Skeletal muscle satellite cell (primary cell): ENCODE results near the gene PARD6G.

ENCODE experiments used
- H3K27me3 ChIP-seq: 2 replicates; pipeline ENCODE4 v1.7.0; 2013; ENCODE audit warnings: low read length; ENCODE audit not compliant: control insufficient read depth, insufficient read depth
- H3K36me3 ChIP-seq: 2 replicates; pipeline ENCODE4 v1.7.0; 2013; ENCODE audit warnings: mild to moderate bottlenecking, control low read depth, low read length; ENCODE audit not compliant: insufficient read depth
- H3K4me1 ChIP-seq: 2 replicates; pipeline ENCODE4 v1.7.0; 2013; ENCODE audit warnings: low read length; ENCODE audit not compliant: control insufficient read depth, insufficient read depth
- H3K4me2 ChIP-seq: 2 replicates; pipeline ENCODE4 v1.7.0; 2013; ENCODE audit warnings: mild to moderate bottlenecking, low read length
- H3K4me3 ChIP-seq: 2 replicates; pipeline ENCODE4 v1.7.0; 2013; ENCODE audit warnings: low read length
- H3K9ac ChIP-seq: 2 replicates; pipeline ENCODE4 v1.7.0; 2013; ENCODE audit warnings: mild to moderate bottlenecking, low read depth, low read length, moderate library complexity
- H3K9me3 ChIP-seq: replicated peaks from 2 replicates; pipeline ENCODE4 v1.7.0; 2013; ENCODE audit warnings: mild to moderate bottlenecking, control low read depth, low read length

Gene PARD6G

DNA sequence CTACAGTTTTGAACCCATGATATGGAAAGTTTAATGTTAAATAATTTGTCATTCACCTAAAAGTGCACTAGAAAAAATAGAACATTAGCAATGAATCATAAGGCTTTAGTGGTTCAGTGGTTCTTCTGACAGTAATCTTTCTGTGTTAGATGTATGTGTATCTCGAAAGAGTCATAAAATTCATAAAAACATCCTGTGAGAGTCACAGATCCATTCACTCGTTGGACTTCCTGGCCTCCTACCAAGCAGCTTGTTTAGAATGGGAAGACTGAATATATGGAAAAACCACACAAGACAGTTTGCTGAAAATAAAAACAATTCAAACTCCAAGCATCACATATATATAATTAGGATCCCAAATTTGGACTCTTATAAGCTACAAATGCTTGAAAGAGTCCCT lies 103.4 kb downstream of the PARD6G start:
- Histone ChIP-seq H3K36me3 (peaks cover 13% of the 10 kb centered on the region), H3K27me3 (no peaks in the 10 kb centered on the region), H3K9me3 (no peaks in the 10 kb centered on the region), H3K4me3 (no peak overlapping the region), H3K4me2 (no peak overlapping the region), H3K9ac (no peak overlapping the region), H3K4me1 (peaks cover 18% of the 10 kb centered on the region)

DNA sequence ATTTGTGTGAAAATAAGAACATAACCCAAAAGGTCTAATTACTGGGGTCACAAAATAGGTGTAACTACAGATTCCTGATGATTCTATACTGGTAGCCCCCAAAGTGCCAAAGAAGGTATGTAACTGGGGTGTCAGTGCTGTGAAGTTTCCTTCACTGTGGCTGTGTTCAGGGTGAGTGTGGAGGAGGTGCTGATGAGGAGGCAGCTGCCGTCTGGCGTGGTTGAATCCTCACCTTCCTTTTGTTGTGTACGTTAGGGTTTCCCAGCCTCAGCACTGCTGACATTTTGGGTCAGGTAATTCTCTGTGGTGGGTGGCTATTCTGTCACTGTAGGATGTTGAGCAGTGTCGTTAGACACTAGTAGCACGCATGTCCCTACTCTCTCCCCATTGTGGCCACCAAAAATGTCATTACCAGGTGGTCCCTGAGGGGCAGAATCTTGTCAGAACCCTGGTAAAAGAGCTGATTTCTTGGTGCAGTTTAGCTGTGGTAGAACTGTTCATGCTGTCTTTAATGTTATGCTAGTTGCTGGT lies 106.8 kb downstream of the PARD6G start:
- Histone ChIP-seq H3K36me3 (peaks cover 46% of the 10 kb centered on the region), H3K27me3 (no peaks in the 10 kb centered on the region), H3K4me1 (peaks cover 11% of the 10 kb centered on the region), H3K4me2 (no peak overlapping the region), H3K9ac (no peak overlapping the region), H3K9me3 (no peaks in the 10 kb centered on the region), H3K4me3 (no peak overlapping the region)

DNA sequence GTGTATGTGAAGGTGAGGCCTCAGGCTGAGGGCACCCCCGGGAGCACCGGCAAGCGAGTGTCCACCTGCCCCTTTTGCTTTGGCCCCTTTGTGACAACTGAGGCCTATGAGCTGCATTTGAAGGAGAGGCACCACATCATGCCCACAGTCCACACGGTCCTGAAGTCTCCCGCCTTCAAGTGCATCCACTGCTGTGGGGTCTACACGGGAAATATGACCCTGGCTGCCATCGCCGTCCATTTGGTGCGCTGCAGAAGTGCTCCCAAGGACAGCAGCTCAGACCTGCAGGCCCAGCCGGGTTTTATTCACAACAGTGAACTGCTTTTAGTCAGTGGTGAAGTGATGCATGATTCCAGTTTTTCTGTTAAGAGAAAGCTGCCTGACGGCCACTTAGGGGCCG lies 109.3 kb downstream of the PARD6G start:
- Histone ChIP-seq H3K27me3 (no peaks in the 10 kb centered on the region), H3K4me3 (no peak overlapping the region), H3K4me2 (no peak overlapping the region), H3K4me1 (no peaks in the 10 kb centered on the region), H3K36me3 (peaks cover 64% of the 10 kb centered on the region), H3K9me3 (no peaks in the 10 kb centered on the region), H3K9ac (no peak overlapping the region)

DNA sequence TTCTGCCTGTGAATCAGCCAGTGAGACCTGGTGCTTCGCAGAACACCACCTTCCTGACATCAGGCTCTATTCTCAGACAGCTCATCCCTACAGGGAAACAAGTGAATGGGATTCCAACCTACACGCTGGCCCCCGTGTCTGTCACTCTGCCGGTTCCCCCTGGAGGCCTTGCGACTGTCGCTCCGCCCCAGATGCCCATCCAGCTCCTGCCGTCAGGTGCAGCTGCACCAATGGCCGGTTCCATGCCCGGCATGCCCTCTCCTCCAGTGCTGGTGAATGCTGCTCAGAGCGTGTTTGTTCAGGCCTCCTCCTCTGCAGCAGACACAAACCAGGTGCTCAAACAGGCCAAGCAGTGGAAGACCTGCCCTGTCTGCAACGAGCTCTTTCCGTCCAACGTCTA lies 110.2 kb downstream of the PARD6G start:
- no peak overlapping the region for H3K4me3 ChIP-seq
- H3K4me1 ChIP-seq = no peaks in the 10 kb centered on the region
- H3K9me3 ChIP-seq = no peaks in the 10 kb centered on the region
- H3K9ac ChIP-seq = no peak overlapping the region
- H3K27me3 ChIP-seq = no peaks in the 10 kb centered on the region
- H3K4me2 ChIP-seq = no peak overlapping the region
- H3K36me3 ChIP-seq = peaks cover 66% of the 10 kb centered on the region

DNA sequence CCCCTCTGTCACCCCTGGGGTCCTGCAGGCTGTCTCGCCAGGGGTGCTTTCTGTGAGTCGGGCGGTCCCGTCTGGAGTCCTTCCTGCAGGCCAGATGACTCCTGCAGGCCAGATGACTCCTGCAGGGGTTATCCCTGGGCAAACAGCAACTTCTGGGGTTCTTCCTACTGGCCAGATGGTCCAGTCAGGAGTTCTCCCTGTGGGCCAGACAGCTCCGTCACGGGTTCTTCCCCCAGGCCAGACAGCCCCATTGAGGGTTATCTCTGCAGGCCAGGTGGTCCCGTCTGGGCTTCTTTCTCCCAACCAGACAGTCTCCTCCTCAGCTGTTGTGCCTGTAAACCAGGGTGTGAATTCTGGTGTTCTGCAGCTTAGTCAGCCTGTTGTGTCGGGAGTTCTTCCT lies 110.6 kb downstream of the PARD6G start:
- H3K4me1 ChIP-seq = no peaks in the 10 kb centered on the region
- no peaks in the 10 kb centered on the region for H3K27me3 ChIP-seq
- no peak overlapping the region for H3K4me2 ChIP-seq
- H3K9me3 ChIP-seq = no peaks in the 10 kb centered on the region
- H3K4me3 ChIP-seq = no peak overlapping the region
- no peak overlapping the region for H3K9ac ChIP-seq
- H3K36me3 ChIP-seq = peaks cover 66% of the 10 kb centered on the region

DNA sequence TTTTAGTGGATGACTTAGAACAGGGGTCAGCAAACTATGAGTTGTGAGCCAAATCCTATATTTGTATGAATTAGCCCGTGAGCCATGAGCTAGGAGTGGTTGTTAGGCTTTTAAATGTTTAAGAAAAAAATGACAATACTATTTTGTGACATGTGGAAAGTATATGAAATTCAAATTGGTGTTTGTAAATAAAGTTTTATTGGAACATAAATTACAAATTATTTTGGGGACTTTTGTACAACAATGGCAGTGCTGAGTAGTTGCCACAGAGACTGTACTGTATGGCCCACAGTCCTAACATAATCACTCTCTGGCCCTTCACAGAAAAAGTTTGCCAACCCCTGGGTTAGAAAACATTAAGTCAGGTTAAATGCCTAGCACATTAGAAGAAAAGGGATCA lies 112.2 kb downstream of the PARD6G start:
- Histone ChIP-seq H3K9me3 (no peaks in the 10 kb centered on the region), H3K4me1 (no peaks in the 10 kb centered on the region), H3K4me3 (no peak overlapping the region), H3K36me3 (peaks cover 62% of the 10 kb centered on the region), H3K4me2 (no peak overlapping the region), H3K9ac (no peak overlapping the region), H3K27me3 (no peaks in the 10 kb centered on the region)

DNA sequence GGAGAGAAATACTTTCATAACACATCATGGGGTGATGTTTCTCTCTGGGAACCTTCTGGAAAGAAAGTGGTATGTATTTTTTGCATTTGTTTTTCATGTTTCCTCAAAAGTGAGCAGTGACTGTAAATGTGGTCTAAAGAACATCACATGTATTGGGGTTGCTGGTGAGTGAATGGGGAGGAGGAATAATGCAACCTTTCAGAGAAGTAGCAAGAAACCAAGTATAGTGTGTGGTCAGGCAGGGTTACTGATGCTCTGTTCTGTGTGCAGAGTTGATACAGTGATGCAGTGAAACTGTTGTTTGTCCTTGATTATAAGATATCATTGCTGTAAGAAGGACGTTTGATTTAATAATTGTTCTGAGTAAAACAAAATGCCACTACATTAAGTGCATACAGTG lies 114.2 kb downstream of the PARD6G start:
- Histone ChIP-seq H3K27me3 (no peaks in the 10 kb centered on the region), H3K9me3 (no peaks in the 10 kb centered on the region), H3K4me3 (no peak overlapping the region), H3K4me1 (no peaks in the 10 kb centered on the region), H3K9ac (no peak overlapping the region), H3K4me2 (no peak overlapping the region), H3K36me3 (peaks cover 46% of the 10 kb centered on the region)

DNA sequence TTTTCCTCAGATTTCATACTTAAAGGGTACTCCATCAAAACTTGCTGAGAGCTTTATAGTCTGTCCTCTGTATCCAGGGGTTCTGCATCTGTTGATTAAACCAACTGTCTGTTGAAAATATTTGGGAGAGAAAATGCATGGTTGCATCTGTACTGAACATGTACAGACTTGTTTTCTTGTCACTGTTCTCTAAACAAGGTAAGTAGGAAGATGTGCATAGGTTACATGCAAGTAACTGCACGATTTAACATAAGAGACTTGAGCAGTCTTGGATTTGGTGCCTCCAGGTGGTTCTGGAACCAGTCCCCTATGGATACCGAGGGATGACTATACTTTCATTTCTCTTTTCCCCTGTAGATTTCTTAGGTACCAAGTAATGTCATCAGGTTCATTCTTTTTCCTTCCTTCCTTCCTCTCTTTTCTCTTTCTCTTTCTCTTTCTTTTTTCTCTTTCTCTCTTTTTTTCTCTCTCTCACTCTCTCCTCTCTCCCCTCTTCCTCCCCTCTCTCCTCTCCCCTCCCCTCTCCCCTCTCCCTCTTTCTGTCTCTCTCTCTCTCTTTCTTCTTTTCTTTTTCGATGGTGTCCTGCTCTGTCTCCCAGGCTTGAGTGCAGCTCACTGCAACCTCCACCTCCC lies 115.0 kb downstream of the PARD6G start:
- no peak overlapping the region for H3K9ac ChIP-seq
- H3K36me3 ChIP-seq = peaks cover 42% of the 10 kb centered on the region
- no peak overlapping the region for H3K4me3 ChIP-seq
- H3K9me3 ChIP-seq = no peaks in the 10 kb centered on the region
- H3K4me1 ChIP-seq = no peaks in the 10 kb centered on the region
- no peak overlapping the region for H3K4me2 ChIP-seq
- H3K27me3 ChIP-seq = no peaks in the 10 kb centered on the region

DNA sequence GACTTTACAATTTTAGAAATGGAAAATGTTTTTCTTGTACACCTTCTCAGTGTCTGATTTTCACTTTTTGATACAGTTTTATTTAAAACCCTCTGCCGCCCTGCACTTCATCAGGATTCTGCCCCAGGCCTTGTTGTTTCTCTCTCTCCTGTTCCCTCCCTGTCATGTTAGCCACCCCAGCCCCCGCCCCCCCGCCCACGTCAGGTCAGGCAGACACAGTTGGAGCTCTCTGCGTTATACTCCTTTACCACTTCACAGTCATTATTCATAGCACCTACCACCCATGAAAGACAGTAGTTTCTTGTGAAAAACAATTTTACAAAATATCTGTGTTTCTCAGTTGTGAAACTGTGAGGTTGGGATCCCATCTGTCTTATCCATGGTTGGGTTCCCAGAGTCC lies 116.8 kb downstream of the PARD6G start:
- no peak overlapping the region for H3K9ac ChIP-seq
- no peaks in the 10 kb centered on the region for H3K9me3 ChIP-seq
- no peaks in the 10 kb centered on the region for H3K27me3 ChIP-seq
- H3K4me1 ChIP-seq = no peaks in the 10 kb centered on the region
- no peak overlapping the region for H3K4me3 ChIP-seq
- H3K36me3 ChIP-seq = peaks cover 33% of the 10 kb centered on the region
- no peak overlapping the region for H3K4me2 ChIP-seq

DNA sequence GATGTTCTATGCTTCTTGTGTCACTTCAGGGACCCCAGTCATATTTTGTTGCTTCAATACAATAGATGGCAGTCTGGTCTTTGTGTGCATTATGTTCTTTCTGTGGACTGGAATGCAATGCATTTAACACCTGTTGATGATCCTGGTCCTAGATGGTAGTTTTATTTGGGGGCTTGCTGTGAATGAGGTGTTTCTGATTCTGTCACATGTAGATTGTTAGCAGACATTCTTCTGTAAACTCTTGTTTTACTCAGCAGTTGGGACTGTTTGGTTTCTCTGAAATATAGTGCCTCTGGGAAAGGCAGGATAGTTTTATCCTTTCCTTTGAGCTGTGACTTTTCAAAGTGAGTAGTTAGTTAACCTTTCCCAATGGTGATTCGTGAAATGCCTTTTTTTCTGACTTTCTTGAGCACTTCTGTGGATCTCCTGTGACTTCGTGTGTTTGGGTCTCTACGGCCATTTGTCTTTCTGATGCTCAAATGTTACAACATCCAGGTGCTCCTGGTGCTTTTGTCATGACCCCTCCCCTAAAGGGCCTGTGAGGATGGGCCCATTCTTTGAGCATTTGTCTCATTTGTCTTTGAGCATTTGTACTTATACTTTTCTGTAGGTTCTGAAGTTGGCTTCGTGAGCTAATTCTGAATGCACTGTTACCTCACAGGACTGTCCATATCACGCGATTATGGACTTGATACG lies 117.5 kb downstream of the PARD6G start:
- no peak overlapping the region for H3K9ac ChIP-seq
- H3K36me3 ChIP-seq = peaks cover 31% of the 10 kb centered on the region
- H3K4me2 ChIP-seq = no peak overlapping the region
- no peak overlapping the region for H3K4me3 ChIP-seq
- H3K27me3 ChIP-seq = no peaks in the 10 kb centered on the region
- no peaks in the 10 kb centered on the region for H3K4me1 ChIP-seq
- no peaks in the 10 kb centered on the region for H3K9me3 ChIP-seq

DNA sequence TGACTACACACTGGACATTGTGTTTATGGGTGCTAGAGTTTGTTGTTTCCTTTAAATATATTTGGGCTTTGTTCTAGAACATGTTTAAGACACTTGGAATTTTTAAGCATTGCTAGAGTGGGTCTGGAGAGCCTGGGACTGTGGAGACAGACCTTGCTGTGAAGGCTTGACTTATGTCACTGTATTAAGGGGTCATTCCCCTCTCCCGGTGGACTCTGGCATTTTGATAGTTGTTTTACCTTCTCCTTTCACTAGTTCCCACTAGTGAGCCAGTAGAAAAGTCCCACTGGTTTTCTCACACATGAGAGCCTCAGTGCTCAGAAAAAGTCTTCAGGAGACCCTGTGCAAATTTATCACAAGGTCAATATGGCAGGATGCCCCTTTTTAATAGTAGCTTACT lies 119.7 kb downstream of the PARD6G start:
- Histone ChIP-seq H3K9ac (no peak overlapping the region), H3K36me3 (peaks cover 15% of the 10 kb centered on the region), H3K27me3 (no peaks in the 10 kb centered on the region), H3K4me1 (no peaks in the 10 kb centered on the region), H3K4me3 (no peak overlapping the region), H3K4me2 (no peak overlapping the region), H3K9me3 (no peaks in the 10 kb centered on the region)

DNA sequence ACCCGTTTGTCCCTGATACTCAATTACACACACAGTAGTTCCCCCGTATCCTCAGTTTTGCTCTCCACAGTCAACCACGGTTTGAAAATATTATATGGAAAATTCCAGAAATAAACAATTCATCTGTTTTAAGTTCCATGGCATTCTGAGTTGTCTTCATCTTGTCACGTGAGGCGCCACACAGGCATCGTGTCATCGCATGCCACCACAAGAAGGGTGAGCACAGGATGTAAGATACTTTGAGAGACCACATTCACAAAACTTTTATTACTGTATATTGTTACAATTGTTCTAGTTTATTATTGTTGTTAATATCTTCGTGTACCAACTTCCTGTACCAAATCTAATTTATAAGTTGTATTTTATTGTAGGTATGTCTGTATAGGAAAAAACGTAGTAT lies 120.5 kb downstream of the PARD6G start:
- Histone ChIP-seq H3K27me3 (no peaks in the 10 kb centered on the region), H3K36me3 (peaks cover 18% of the 10 kb centered on the region), H3K4me3 (no peak overlapping the region), H3K9ac (no peak overlapping the region), H3K4me2 (no peak overlapping the region), H3K4me1 (no peaks in the 10 kb centered on the region), H3K9me3 (no peaks in the 10 kb centered on the region)
